GM12873 (cell line): ENCODE results near the gene TXNIP.

ENCODE experiments used
- TF ChIP-seq, protein P1 (sequence below): IDR thresholded peaks from 2 replicates; pipeline ENCODE4 v1.5.1; 2012; ENCODE audit warnings: low read depth, mild to moderate bottlenecking, moderate library complexity, low read length, control low read depth; ENCODE audit not compliant: insufficient read depth; ENCODE audit errors: missing control alignments

Gene TXNIP

DNA sequence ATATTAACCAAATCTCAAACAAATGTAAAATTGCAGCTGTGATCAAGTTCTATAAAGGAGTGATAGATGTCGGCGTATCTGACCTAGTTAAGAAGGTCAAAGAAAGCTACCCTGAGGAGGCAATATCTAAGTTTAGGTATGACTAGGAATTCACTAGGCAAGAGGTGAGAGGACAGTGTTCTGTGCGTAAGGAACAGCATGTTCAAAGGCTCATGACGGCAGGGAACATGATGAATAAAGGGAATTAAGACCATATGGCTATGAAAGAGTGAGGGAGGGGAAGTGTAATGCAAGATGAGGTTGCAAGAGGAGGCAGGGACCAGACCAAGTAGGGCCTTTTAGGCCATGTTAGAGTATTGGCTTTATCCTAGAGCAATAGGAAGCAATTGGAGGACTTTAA lies 47.2 kb downstream of the TXNIP start:
- TF ChIP-seq, protein P1, sequence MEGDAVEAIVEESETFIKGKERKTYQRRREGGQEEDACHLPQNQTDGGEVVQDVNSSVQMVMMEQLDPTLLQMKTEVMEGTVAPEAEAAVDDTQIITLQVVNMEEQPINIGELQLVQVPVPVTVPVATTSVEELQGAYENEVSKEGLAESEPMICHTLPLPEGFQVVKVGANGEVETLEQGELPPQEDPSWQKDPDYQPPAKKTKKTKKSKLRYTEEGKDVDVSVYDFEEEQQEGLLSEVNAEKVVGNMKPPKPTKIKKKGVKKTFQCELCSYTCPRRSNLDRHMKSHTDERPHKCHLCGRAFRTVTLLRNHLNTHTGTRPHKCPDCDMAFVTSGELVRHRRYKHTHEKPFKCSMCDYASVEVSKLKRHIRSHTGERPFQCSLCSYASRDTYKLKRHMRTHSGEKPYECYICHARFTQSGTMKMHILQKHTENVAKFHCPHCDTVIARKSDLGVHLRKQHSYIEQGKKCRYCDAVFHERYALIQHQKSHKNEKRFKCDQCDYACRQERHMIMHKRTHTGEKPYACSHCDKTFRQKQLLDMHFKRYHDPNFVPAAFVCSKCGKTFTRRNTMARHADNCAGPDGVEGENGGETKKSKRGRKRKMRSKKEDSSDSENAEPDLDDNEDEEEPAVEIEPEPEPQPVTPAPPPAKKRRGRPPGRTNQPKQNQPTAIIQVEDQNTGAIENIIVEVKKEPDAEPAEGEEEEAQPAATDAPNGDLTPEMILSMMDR = no peak

DNA sequence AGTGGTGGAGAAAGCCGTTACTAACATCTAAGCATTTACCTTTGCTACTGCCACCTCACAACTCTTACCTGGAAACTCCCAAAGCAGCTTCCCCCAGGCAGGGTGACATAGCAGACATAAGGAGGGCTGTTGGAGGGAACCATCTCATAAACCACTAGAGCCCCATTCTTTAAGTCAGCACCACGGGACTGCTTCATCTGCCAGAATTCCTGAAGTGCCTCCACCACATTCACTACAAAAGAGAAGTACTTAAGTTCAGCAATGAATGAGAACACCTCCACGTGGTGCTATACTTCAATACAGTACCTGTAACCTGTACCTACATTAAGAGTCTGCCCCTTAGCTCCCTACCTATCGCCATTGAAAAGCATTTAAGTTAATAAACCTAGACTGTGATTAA lies 48.8 kb downstream of the TXNIP start:
- TF ChIP-seq, protein P1 = no peak

DNA sequence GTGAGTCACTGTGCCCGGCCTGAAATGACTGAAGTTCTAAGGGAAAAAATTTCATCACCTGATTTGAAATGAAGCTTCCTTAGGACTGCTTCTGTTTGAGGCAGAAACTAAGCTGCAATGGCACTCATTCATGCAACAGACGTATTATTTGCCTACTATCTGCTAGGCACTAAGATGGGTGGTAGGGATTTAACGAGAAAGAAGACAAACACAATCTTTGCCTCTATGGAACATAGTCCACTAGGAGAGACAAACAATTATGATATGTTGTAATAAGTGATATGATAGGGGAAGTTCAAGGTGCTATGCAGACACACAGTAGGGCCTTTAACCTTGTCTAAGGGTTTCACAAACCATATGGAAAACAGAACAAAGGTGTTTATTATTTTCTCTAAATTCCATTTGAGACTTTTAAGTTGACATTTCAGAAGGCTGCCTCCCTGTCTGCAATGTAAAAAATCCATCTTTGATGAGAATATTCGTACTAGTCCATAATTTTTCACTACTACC lies 49.8 kb downstream of the TXNIP start:
- TF ChIP-seq, protein P1 = no peak

DNA sequence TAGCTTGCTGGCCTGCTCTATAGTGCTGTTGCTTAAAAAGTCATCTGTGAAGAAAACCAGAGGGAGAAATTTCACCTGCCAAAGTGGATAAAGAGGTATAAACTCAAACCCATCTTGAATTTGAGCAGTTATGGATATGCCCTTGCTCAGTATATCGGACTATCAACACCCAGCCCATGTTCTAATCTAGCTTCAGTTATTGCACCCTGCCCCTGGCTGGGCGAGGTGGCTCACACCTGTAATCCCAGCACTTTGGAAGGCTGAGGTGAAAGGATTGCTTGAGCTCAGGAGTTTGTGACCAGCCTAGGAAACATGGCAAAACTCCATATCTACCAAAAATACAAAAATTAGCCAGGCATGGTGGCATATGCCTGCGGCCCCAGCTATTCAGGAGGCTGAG lies 51.8 kb downstream of the TXNIP start:
- TF ChIP-seq, protein P1 = no peak

DNA sequence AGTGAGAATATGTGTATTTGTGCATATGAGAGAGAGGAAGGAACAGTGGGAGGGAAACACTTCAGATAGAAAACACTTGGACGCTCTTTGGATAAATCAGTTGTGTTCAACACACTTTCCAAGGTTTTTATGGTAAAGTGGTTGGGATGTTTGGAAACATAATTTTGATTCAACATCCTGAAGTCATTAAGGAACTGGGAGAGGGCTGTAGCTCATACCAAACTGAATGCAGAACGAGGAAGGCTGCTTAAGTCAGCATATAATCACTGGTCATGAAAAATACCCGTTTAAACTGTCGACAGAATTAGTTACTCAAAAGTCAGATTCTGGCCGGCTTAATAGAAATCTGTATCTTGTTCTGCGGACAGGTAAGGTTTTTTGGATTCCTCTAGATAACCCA lies 53.5 kb downstream of the TXNIP start:
- TF ChIP-seq, protein P1 = no peak
